ENCODE results near the gene FSTL5. TPM values are rescaled to one million over a fixed set of nuclear protein-coding genes. Genes with fewer than 3 reads are reported as not detected.

FSTL5 gene
- total RNA-seq, 1 donor from 2014 or later: 0.08 TPM

- no peak for TF ChIP-seq CTCF (IDR thresholded peaks at IDR 0.05; ENCODE audit: unreplicated experiment)
- Mint-ChIP-seq H3K4me3 (ENCODE audit: unreplicated experiment) (no peak overlapping the region), H3K4me1 (ENCODE audit: unreplicated experiment) (peaks cover 5% of the 10 kb centered on the region), H3K36me3 (ENCODE audit: low read depth, unreplicated experiment) (no peaks in the 10 kb centered on the region), H3K27me3 (ENCODE audit: unreplicated experiment) (no peaks in the 10 kb centered on the region), H3K27ac (ENCODE audit: unreplicated experiment) (no peak overlapping the region), H3K9me3 (ENCODE audit: unreplicated experiment) (no peaks in the 10 kb centered on the region)
- no peak for DNase-seq (ENCODE audit: low spot score)
These were observed 568.5 kb downstream of the FSTL5 start for GRCh38 chr4:161595230-161595771.

DNA sequence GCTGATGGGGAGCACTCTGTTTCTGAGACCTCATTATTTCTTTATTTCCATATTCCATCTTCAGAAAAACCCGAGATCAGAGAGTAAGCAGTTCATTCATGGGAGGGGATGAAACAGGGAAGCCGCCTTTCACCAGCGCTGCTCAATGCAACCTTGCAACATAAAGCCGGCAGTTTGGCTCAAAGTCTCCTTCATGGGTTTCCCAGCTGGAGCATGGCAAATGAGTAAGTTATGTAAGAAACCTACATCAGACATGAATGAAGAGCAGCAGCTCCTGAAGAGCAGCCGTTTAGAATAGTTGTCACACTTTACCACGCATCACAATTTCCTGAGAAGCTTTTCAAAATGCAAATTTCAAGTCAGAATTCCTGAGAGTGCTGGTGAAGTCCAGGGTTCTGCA lies 578.8 kb downstream of the FSTL5 start:
- DNase-seq (ENCODE audit: low spot score): no peak

GRCh38 chr4:161583549-161583948 lies 580.3 kb downstream of the FSTL5 start:
- no peaks in the 10 kb centered on the region for H3K36me3 Mint-ChIP-seq (ENCODE audit: low read depth, unreplicated experiment)
- no peaks in the 10 kb centered on the region for H3K4me1 Mint-ChIP-seq (ENCODE audit: unreplicated experiment)
- no peak for DNase-seq (ENCODE audit: low spot score)
- TF ChIP-seq CTCF (IDR thresholded peaks at IDR 0.05; ENCODE audit: unreplicated experiment): no peak
- H3K4me3 Mint-ChIP-seq (ENCODE audit: unreplicated experiment): no peak overlapping the region
- H3K9me3 Mint-ChIP-seq (ENCODE audit: unreplicated experiment): no peaks in the 10 kb centered on the region
- H3K27ac Mint-ChIP-seq (ENCODE audit: unreplicated experiment): no peak overlapping the region
- no peaks in the 10 kb centered on the region for H3K27me3 Mint-ChIP-seq (ENCODE audit: unreplicated experiment)

More for the DNA sequence above, 578.8 kb downstream of the FSTL5 start:
- Mint-ChIP-seq H3K27me3 (ENCODE audit: unreplicated experiment) (no peaks in the 10 kb centered on the region), H3K4me3 (ENCODE audit: unreplicated experiment) (no peak overlapping the region), H3K9me3 (ENCODE audit: unreplicated experiment) (no peaks in the 10 kb centered on the region), H3K4me1 (ENCODE audit: unreplicated experiment) (no peaks in the 10 kb centered on the region), H3K36me3 (ENCODE audit: low read depth, unreplicated experiment) (no peaks in the 10 kb centered on the region), H3K27ac (ENCODE audit: unreplicated experiment) (no peak overlapping the region)
- no peak for TF ChIP-seq CTCF (IDR thresholded peaks at IDR 0.05; ENCODE audit: unreplicated experiment)

GRCh38 chr4:161581262-161582230 lies 582.3 kb downstream of the FSTL5 start:
- Mint-ChIP-seq H3K27ac (ENCODE audit: unreplicated experiment) (no peak overlapping the region), H3K4me3 (ENCODE audit: unreplicated experiment) (no peak overlapping the region), H3K36me3 (ENCODE audit: low read depth, unreplicated experiment) (no peaks in the 10 kb centered on the region), H3K27me3 (ENCODE audit: unreplicated experiment) (no peaks in the 10 kb centered on the region), H3K4me1 (ENCODE audit: unreplicated experiment) (no peaks in the 10 kb centered on the region), H3K9me3 (ENCODE audit: unreplicated experiment) (no peaks in the 10 kb centered on the region)
- no peak for TF ChIP-seq CTCF (IDR thresholded peaks at IDR 0.05; ENCODE audit: unreplicated experiment)
- no peak for DNase-seq (ENCODE audit: low spot score)
